ENCODE measurements around the gene GALNT2.

DNA sequence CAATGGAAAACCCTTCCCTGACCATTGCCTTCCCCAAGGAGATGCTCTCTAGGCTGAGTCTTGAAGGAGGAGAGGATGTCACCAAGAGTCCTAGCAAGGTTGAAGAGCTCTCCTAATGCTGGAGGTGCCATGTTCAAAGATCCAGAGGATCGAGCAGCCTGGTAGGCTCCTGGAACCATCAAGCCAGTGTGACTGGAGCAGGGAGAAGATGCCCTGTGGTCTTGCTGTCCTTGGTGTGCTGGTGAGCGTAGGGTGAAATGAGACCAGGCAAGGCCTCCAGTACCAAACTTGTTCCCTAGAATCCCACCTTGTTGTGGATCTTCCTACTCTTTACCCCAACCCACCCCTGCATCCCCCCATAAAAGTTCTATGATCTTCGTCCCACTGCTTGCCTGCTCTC is 46.6 kb upstream of the GALNT2 start:
- TF ChIP-seq JUND (IDR thresholded peaks at IDR 0.05): no peak
- TF ChIP-seq, protein P1, sequence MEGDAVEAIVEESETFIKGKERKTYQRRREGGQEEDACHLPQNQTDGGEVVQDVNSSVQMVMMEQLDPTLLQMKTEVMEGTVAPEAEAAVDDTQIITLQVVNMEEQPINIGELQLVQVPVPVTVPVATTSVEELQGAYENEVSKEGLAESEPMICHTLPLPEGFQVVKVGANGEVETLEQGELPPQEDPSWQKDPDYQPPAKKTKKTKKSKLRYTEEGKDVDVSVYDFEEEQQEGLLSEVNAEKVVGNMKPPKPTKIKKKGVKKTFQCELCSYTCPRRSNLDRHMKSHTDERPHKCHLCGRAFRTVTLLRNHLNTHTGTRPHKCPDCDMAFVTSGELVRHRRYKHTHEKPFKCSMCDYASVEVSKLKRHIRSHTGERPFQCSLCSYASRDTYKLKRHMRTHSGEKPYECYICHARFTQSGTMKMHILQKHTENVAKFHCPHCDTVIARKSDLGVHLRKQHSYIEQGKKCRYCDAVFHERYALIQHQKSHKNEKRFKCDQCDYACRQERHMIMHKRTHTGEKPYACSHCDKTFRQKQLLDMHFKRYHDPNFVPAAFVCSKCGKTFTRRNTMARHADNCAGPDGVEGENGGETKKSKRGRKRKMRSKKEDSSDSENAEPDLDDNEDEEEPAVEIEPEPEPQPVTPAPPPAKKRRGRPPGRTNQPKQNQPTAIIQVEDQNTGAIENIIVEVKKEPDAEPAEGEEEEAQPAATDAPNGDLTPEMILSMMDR (IDR thresholded peaks at IDR 0.05; ENCODE audit: low read depth, low read length, missing input control): no peak
